HL-60 (cell line): ENCODE results near the gene UNCX.

Experiments
- DNase-seq, 2 experiments: peaks; one replicate each; pipeline ENCODE4 v3.0.0-alpha.2; 2010 to 2020; ENCODE audit warnings: low read depth in 1 of 2, low spot score in 1 of 2
- H3K27ac ChIP-seq: fragments of 250-450 bp; sonication (Bioruptor Pico); replicated peaks from 2 replicates; pipeline ENCODE4 v1.5.1; 2020; ENCODE audit warnings: mild to moderate bottlenecking, moderate library complexity
- H3K27me3 ChIP-seq: fragments of 250-450 bp; sonication (Bioruptor Pico); 2 replicates; pipeline ENCODE4 v1.5.1; 2021; ENCODE audit warnings: mild to moderate bottlenecking, moderate library complexity; ENCODE audit not compliant: insufficient read depth, poor library complexity, severe bottlenecking
- H3K4me3 ChIP-seq: replicated peaks from 2 replicates; pipeline ENCODE4 v1.5.1; 2011; ENCODE audit warnings: mild to moderate bottlenecking, control low read depth, low read length; ENCODE audit not compliant: insufficient read depth
- CTCF ChIP-seq: IDR thresholded peaks from one replicate; pipeline ENCODE4 v1.5.1; 2011; ENCODE audit warnings: low read length, control low read depth, inconsistent platforms; ENCODE audit not compliant: insufficient read depth
- GABPA ChIP-seq: IDR thresholded peaks from 2 replicates; pipeline ENCODE4 v1.6.1; 2012; ENCODE audit warnings: low read depth
- POLR2AphosphoS5 ChIP-seq: IDR thresholded peaks from 2 replicates; pipeline ENCODE4 v1.6.1; 2012; ENCODE audit warnings: low read depth
- SPI1 ChIP-seq: IDR thresholded peaks from 2 replicates; pipeline ENCODE4 v1.6.1; 2012; ENCODE audit warnings: low read depth, mild to moderate bottlenecking, borderline replicate concordance
- TF ChIP-seq, protein P1 (sequence below): IDR thresholded peaks from 2 replicates; pipeline ENCODE4 v1.6.1; 2012; ENCODE audit warnings: low read depth; ENCODE audit not compliant: insufficient replicate concordance

UNCX gene

DNA sequence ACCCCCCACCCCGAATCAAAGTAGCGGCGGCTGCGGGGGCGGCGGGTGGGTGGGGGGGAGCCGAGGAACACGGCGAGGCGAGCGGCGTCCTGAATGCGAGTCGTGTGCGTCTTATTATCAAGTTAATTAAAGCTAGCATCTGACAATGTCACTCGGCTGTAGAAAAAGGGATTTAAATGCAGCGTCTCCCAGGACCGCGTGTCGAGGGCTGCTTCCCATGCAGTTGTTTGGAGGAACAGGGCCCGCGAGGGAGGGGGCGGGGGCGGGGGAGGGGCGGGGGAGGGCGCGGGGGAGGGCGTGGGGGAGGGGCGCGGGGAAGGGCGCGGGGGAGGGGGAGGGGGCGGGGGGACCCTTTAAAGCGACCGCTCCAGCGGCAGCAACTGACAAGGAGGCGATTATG is 2.7 kb upstream of the UNCX start:
- TF ChIP-seq, protein P1, sequence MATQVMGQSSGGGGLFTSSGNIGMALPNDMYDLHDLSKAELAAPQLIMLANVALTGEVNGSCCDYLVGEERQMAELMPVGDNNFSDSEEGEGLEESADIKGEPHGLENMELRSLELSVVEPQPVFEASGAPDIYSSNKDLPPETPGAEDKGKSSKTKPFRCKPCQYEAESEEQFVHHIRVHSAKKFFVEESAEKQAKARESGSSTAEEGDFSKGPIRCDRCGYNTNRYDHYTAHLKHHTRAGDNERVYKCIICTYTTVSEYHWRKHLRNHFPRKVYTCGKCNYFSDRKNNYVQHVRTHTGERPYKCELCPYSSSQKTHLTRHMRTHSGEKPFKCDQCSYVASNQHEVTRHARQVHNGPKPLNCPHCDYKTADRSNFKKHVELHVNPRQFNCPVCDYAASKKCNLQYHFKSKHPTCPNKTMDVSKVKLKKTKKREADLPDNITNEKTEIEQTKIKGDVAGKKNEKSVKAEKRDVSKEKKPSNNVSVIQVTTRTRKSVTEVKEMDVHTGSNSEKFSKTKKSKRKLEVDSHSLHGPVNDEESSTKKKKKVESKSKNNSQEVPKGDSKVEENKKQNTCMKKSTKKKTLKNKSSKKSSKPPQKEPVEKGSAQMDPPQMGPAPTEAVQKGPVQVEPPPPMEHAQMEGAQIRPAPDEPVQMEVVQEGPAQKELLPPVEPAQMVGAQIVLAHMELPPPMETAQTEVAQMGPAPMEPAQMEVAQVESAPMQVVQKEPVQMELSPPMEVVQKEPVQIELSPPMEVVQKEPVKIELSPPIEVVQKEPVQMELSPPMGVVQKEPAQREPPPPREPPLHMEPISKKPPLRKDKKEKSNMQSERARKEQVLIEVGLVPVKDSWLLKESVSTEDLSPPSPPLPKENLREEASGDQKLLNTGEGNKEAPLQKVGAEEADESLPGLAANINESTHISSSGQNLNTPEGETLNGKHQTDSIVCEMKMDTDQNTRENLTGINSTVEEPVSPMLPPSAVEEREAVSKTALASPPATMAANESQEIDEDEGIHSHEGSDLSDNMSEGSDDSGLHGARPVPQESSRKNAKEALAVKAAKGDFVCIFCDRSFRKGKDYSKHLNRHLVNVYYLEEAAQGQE, result no peak
- TF ChIP-seq GABPA (no peak), SPI1 (no peak), POLR2AphosphoS5 (no peak), CTCF (no peak)
- H3K4me3 ChIP-seq, result no peak overlapping the region

GRCh38 chr7:1230411-1231213 is 2.1 kb upstream of the UNCX start:
- DNase-seq, result no peak
- H3K27ac ChIP-seq, result no peak overlapping the region
- H3K4me3 ChIP-seq, result no peak overlapping the region
- peaks cover 74% of the 10 kb centered on the region for H3K27me3 ChIP-seq
- no peak for TF ChIP-seq POLR2AphosphoS5
- TF ChIP-seq GABPA, result no peak
- TF ChIP-seq, protein P1, result no peak

More for the DNA sequence above, 2.7 kb upstream of the UNCX start:
- Histone ChIP-seq H3K27me3 (peaks cover 71% of the 10 kb centered on the region), H3K27ac (no peak overlapping the region)
- DNase-seq, result no peak

- Histone ChIP-seq H3K27ac (no peak overlapping the region), H3K4me3 (no peak overlapping the region), H3K27me3 (peaks cover 68% of the 10 kb centered on the region)
- DNase-seq, result no peak
- TF ChIP-seq GABPA, result no peak
- no peak for TF ChIP-seq SPI1
- TF ChIP-seq, protein P1, result no peak
- no peak for TF ChIP-seq CTCF
- TF ChIP-seq POLR2AphosphoS5, result no peak
Measured at GRCh38 chr7:1231214-1232102, 1.2 kb upstream of the UNCX start.
